B cell (primary cell): ENCODE data around the gene PLXNA1.

Experiments
- CTCF ChIP-seq: fragments of 200-600 bp; IDR thresholded peaks from one replicate; pipeline ENCODE4 v1.8.0; 2022; ENCODE audit warnings: antibody characterized with exemption, mild to moderate bottlenecking
- EZH2 ChIP-seq: IDR thresholded peaks from 2 replicates; pipeline ENCODE4 v1.6.1; 2012; ENCODE audit warnings: borderline replicate concordance, low read depth, mild to moderate bottlenecking, moderate library complexity, low read length; ENCODE audit not compliant: insufficient read depth, poor library complexity, severe bottlenecking

- TF ChIP-seq CTCF (no peak), EZH2 (no peak)
Observed at GRCh38 chr3:127015282-127016042, 32.5 kb downstream of the PLXNA1 start.
